GM12891 (cell line): ENCODE data around the gene LRRC75A.
A peak's percentile ranks its signal among the peaks of the same experiment; 100 is the strongest.

Experiments
- DNase-seq: peaks from one replicate; pipeline ENCODE4 v3.0.0; 2011; ENCODE audit warnings: low spot score; ENCODE audit not compliant: insufficient read length
- FAIRE-seq: peaks from 2 replicates; lab custom pipeline; 2011; peaks lifted over from hg19 to GRCh38; lab: Jason Lieb, UNC
- PAX5 ChIP-seq: IDR thresholded peaks from 2 replicates; pipeline ENCODE4 v1.6.1; 2011; ENCODE audit warnings: low read length, moderate library complexity, mild to moderate bottlenecking; ENCODE audit not compliant: insufficient read depth, severe bottlenecking
- POLR2A ChIP-seq: IDR thresholded peaks from 2 replicates; pipeline ENCODE4 v1.6.1; 2011; ENCODE audit warnings: low read depth, low read length, control low read depth
- POLR2AphosphoS5 ChIP-seq: IDR thresholded peaks from 2 replicates; pipeline ENCODE4 v1.6.1; 2011; ENCODE audit warnings: low read depth, low read length, control low read depth
- POU2F2 ChIP-seq: IDR thresholded peaks from 2 replicates; pipeline ENCODE4 v1.6.1; 2011; ENCODE audit warnings: low read depth, mild to moderate bottlenecking, control low read depth, low read length, moderate library complexity
- SPI1 ChIP-seq: IDR thresholded peaks from 2 replicates; pipeline ENCODE4 v1.6.1; 2011; ENCODE audit warnings: low read depth, low read length, control low read depth
- TAF1 ChIP-seq: IDR thresholded peaks from 2 replicates; pipeline ENCODE4 v1.6.1; 2011; ENCODE audit warnings: low read depth, low read length, control low read depth

Gene LRRC75A

DNA sequence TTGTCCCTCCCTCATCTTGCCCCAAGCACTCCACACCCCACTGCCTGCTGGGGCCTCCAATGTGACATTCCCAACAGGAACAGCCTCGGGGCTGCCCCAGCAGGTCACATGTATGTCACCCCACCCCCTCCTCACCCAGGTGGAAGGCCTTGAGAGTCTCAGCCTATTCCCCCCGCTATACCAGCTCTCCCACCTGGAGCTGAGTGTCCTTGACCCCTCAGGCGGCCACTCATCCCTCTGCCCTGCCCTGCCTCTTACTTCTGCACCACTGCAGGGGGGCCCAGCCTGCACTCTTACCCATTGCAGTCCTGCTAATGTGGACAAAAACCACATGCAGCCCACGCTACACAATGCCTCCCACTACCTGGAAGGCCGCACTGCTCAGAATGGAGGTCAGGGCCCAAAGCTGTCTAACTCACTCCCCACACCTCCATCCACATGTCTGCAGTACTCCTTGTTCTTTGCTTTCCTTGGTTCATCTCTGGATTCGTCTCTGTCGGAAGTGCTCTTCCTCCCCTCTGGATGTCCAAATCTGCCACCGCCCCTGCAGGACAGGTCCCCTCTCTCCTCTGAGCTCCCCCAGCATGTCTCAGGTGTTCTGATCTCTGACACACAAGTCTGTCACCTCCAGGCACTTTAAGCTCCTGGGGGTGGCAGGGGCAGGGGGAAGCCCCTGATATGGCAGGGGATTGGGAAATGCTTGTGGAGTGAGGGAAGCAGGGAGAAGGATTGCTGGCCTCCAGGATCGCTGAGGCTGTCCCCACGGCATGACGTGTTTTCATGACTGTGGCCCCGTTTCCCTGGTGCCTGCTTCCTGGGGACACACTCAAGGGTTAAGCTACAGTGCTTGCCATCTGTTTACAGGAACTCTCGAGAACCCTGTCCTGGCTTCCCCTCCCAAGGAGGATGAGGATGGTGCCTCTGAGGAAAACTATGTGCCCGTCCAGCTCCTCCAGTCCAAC lies 55.8 kb downstream of the LRRC75A start:
- FAIRE-seq (no peak), DNase-seq (no peak)
- TF ChIP-seq PAX5 = no peak
- no peak for TF ChIP-seq POLR2A
- TF ChIP-seq POU2F2 = no peak
- TF ChIP-seq POLR2AphosphoS5 = no peak
- TF ChIP-seq SPI1 = no peak
- no peak for TF ChIP-seq TAF1

- no peak for FAIRE-seq
- TF ChIP-seq POLR2AphosphoS5 (peak; percentile 35; the same call in 1 of the 2 replicates), POLR2A (0 out of 2 replicates have a peak, but pooled peaks have one; percentile 24), SPI1 (no peak)
- DNase-seq = no peak
Observed at GRCh38 chr17:16434662-16435061, 57.3 kb downstream of the LRRC75A start.

- TF ChIP-seq TAF1 (no peak), POLR2A (no peak), POU2F2 (no peak), POLR2AphosphoS5 (no peak), PAX5 (no peak), SPI1 (no peak)
- FAIRE-seq = no peak
- no peak for DNase-seq
Observed at GRCh38 chr17:16433514-16433913, 58.5 kb downstream of the LRRC75A start.

- DNase-seq (no peak), FAIRE-seq (no peak)
- no peak for TF ChIP-seq SPI1
Observed at GRCh38 chr17:16432017-16432416, 60.0 kb downstream of the LRRC75A start.

- FAIRE-seq (no peak), DNase-seq (no peak)
- TF ChIP-seq POLR2A = no peak
- no peak for TF ChIP-seq POU2F2
- TF ChIP-seq POLR2AphosphoS5 = no peak
- no peak for TF ChIP-seq TAF1
Observed at GRCh38 chr17:16430650-16431049, 61.3 kb downstream of the LRRC75A start.

DNA sequence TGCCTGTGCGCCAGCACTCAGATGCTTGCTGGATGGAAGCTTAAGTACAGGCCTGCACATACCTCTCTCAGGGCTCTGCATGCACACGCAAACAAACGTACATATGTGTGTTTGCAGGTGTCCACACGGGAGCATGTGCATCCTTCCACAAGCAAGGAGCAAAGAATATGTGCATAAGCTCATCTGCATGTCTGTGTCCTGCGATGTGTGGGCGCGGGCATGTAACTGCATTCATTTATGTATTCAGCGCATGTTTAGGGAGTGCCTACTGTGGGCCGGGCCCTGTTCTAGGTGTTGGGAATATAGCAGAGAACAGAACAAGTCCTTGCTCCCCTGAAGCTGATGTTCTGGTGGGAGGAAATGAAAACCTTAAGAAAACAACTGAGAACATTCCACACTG lies 62.9 kb downstream of the LRRC75A start:
- FAIRE-seq = no peak

GRCh38 chr17:16428098-16428882 lies 63.7 kb downstream of the LRRC75A start:
- DNase-seq = peak; percentile 68

More for the DNA sequence above, 62.9 kb downstream of the LRRC75A start:
- DNase-seq = no peak
- TF ChIP-seq POU2F2 (no peak), SPI1 (no peak), TAF1 (no peak), POLR2AphosphoS5 (peak; percentile 23; the same call in 1 of the 2 replicates), PAX5 (no peak)

GRCh38 chr17:16427020-16427419 lies 65.0 kb downstream of the LRRC75A start:
- no peak for TF ChIP-seq POLR2AphosphoS5
- TF ChIP-seq PAX5 = no peak
- no peak for TF ChIP-seq TAF1
- TF ChIP-seq POLR2A = no peak
- no peak for TF ChIP-seq SPI1
- TF ChIP-seq POU2F2 = no peak
- no peak for FAIRE-seq
- no peak for DNase-seq

More at GRCh38 chr17:16428098-16428882, 63.7 kb downstream of the LRRC75A start:
- no peak for TF ChIP-seq POLR2AphosphoS5
- TF ChIP-seq POLR2A = no peak
- TF ChIP-seq SPI1 = no peak
- no peak for TF ChIP-seq TAF1
- TF ChIP-seq PAX5 = no peak
- TF ChIP-seq POU2F2 = no peak
- FAIRE-seq = peak; percentile 89

- DNase-seq (no peak), FAIRE-seq (no peak)
- TF ChIP-seq TAF1 (no peak), POU2F2 (no peak)
Observed at GRCh38 chr17:16425698-16426659, 66.0 kb downstream of the LRRC75A start.
